Loucy (cell line): Measurements from ENCODE around the gene LPGAT1.

Experiments
- CTCF ChIP-seq: fragments of 200-600 bp; sonication (generic); conservative IDR thresholded peaks from 2 replicates; pipeline ENCODE4 v1.5.1; 2014; ENCODE audit warnings: mild to moderate bottlenecking, antibody characterized with exemption, low read length
- EZH2phosphoT487 ChIP-seq: fragments of 200-600 bp; IDR thresholded peaks from 2 replicates; pipeline ENCODE4 v1.6.1; 2018; ENCODE audit warnings: antibody characterized with exemption, mild to moderate bottlenecking, moderate library complexity, borderline replicate concordance

GRCh38 chr1:211738096-211738690, 92.4 kb downstream of the LPGAT1 start:
- TF ChIP-seq CTCF: no peak
- TF ChIP-seq EZH2phosphoT487: no peak
